ENCODE data around the gene CHST11.
"Not testable (repeated sequence)": the region's sequence is repeated elsewhere in the genome, so short reads cannot be mapped to it uniquely, and the experiment has no call there.

The CHST11 gene

DNA sequence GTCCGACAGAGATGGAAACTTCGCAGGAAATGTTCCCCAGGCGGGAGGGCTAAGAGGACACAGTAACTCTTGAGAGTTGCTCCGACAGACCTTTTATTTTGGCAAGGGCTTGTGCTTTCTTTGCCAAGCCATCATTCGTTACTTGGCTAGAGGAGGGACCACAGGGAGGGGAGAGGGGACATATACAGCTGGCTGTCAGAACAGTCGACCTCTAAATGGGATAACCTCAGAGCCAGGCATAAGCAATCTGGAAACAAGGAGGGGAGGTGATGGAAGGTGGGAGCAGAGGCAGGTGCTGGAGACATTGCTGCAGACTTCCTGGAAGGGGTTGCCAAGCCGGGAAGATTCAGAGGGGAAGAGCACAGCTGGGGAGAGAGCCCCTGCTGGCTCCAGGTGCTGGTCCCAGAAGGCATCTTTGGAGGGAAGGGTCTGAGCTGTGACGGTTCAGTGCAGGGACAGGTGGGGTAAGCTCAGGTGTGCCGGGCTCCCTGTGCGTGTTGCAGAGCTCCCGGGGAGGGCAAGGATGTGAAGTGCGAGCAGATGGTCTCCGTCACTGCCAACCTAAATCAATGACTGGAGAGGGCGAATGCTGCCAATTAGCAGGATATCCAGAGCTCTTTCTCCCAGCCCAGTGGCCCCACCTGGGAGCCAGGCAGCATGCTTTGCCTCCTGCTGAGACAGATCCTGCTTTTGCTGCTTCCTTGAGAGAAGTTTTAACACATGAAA is 50.1 kb downstream of the CHST11 start:
- DNase-seq, result no peak

DNA sequence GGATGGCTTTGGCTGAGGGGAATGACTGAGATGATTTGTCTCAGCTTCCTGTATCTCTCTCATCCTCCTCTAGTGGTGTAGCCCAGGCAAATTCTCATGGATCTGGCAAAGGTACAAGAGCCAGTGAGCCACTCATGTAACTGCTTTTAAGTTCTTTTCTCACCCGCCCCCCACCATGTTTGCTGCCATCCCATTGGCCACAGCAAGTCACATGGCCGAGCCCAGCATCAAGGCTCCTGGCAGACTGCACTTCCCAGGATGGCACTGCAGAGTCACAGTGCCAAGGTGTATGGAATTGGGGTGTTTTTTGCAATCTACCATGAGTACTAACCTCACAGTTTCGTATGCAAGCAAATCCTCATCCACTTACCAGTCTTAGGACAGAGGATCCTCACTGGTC is 50.9 kb downstream of the CHST11 start:
- no peak for DNase-seq

DNA sequence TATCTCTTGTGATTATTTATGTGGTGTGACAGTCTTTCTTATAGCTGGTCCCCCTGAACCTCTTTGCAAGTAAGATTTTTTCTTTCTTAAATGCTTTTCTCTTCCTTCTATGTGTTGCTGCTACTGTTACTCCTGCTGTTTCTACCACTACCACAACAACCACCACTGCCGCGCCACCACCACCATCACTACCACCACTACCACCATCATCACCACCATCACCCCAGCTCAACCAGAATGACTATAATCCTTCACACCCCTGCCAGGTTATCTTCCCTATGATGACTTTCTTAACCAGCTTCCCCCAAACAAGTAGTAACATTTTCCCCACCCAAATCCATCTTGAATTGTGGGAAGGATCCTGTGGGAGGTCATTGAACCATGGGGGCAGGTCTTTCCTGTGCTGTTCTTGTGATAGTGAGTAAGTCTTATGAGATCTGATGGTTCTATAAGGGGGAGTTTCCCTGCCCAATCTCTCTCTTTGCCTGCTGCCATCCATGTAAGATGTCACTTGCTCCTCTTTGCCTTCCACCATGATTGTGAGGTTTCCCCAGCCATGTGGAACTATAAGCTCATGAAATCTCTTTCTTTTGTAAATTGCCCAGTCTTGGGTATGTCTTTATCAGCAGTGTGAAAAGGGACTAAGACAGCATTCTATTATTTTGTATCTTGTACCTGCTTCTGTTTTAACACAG is 52.2 kb downstream of the CHST11 start:
- no peak for DNase-seq

DNA sequence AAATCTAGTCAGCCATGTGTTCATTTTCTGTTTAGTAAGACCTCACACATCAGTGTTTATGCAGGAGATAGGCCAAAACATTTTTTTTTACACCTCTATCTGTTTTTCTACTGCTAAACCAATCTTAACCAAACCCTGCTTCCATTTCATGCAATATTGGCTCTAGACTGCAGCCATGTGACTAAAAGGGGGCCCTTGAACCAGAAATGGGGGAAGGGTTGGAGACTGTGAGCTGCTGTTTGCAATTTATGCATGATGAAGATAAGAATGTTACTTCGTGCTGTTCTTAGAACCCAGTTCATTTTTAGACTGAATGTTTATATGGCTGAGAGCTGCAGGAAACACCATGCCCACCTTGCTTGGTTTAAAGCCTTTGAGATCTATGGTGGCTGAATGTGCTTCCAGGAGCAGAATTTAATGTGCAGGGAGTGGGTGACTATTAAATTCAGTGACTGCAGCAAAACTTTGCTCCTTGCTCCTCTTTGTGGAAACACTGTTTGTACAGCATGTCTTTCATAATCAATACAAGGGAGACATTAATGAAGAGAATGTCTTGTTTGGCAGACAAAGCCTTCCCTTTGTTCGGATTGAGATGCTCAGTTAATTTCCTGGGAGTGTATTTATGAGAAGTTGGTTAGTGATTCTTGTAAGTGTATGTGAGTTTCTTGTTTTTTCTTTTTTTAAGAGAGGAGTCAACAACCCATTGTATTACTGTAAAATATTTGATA is 53.6 kb downstream of the CHST11 start:
- DNase-seq, result no peak

DNA sequence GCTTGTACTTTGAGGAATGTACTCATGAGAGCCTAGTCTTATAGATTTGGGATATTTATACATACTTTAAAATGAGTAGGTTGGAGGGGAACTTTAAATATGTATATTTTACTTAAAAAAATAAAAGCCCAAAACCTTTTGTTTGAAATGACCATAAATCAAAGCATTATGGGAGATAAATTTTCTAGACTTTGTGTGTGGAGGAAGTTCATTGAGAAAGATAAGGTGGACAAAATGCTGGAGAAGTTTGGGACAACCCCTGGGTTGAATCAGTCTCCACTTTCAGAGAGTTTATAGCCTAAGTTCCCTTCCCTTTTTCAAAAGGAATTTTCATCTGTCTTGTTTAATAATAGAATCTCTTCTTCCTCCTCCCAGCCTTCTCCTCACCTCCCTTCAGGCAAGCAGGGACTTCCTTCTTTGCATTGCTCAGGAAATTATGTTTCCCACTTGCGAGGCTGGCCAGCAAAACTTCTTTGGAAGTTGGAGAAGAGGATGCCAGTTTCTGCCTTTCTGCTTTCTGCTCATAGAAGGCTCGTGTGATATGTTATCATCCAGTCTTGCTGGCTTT is 54.2 kb downstream of the CHST11 start:
- DNase-seq, result no peak

DNA sequence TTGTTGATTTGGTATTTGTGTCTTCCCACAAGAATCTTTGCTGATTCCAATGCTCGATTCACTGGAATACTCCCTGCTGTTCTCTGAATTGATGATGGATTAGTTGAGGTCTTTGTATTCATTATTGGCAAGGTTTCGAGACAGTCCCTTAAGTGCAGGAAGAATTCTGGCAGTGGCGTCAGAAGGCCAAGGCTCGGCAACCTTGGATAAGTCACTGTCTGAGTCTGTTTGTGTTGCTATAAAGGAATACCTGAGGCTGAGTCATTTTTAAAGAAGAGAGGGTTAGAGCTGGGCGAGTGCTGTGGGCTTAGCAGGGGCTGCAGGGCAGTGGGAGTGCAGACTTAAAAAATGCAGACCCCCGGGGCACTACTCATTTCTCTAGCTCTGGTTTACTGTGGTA is 56.9 kb downstream of the CHST11 start:
- no peak for DNase-seq

DNA sequence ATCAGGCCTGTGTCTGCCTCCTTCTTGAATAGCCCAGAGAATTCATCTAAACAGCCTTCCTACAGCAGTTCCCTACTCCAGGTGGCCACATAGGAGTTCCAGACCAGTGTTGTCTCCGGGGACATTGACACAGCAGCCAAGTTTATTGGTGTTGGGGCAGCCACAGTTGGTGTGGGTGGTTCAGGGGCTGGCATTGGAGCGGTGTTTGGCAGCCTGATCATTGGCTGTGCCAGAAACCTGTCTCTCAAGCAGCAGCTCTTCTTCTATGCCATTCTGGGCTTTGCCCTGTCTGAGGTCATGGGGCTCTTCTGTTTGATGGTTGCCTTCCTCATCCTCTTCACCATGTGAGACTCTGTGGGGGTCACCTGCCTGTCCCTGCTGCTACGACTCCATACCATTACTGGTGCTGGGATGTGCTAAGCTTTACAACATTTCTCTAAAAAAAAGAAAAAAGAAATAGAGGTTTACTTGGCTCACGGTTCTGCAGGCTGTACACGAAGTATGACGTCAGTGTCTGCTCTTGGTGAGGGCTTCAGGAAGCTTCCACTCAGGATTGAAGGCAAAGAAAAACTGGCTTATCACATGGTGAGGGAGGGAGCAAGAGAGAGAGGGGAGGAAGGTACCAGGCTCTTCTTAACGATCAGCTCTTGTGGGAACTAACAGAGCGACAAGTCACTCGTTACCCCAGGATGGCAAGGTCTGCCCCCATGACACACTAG is 57.5 kb downstream of the CHST11 start:
- no peak for DNase-seq

DNA sequence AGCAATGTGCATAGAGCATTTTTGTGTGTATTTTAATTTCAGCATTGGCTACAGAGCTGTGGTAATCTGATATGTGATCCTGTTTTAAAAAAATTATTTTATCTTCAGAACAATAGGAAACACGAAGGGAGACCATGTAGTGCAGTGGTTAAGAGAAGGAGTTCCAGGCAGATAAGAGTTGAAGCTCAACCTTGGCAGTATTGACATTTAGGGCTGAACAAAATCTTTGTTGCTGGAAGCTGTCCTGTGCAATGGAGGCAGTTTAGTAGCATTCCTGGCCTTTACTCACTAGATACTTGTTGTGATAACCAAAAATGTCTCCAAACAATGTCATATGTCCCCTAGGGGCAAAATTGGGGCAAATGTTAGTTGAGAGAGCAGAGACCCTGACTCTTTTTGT is 59.2 kb downstream of the CHST11 start:
- DNase-seq, result no peak

DNA sequence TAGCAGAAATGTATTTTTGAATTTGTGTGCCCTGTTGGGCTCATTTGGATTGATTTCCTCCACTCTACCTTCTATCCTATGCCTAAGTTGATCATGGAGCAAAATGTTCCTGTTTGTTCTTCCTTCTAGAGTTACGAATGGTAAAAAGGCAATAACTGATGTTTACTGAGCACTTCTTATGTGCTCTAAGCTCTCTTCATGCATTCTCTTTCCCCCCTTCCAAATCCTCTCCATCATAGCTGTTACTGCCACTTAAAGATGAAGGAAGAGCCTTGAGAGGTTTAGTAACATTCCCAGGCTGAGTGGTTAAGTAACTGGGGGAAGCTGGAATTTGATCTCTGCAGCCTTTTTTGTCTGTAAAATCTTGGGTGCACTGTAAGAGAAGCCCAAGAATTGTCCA is 60.1 kb downstream of the CHST11 start:
- DNase-seq, result no peak

DNA sequence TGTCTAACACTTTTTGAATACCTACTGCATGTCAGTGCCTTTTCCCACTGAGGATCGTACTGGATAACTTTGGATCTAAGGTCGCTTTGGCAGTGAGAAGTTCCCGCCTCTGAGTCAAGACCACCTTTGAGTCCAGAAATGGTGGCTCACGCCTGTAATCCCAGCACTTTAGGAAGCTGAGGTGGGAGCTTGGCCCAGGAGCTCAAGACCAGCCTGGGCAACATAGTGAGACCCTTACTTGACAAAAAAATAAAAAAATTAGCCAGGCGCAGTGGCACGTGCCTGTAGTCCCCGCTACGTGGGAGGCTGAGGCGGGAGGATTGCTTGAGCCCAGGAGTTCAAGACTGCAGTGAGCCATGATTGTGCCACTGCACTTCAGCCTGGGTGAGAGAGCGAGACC is 61.1 kb downstream of the CHST11 start:
- no peak for DNase-seq

DNA sequence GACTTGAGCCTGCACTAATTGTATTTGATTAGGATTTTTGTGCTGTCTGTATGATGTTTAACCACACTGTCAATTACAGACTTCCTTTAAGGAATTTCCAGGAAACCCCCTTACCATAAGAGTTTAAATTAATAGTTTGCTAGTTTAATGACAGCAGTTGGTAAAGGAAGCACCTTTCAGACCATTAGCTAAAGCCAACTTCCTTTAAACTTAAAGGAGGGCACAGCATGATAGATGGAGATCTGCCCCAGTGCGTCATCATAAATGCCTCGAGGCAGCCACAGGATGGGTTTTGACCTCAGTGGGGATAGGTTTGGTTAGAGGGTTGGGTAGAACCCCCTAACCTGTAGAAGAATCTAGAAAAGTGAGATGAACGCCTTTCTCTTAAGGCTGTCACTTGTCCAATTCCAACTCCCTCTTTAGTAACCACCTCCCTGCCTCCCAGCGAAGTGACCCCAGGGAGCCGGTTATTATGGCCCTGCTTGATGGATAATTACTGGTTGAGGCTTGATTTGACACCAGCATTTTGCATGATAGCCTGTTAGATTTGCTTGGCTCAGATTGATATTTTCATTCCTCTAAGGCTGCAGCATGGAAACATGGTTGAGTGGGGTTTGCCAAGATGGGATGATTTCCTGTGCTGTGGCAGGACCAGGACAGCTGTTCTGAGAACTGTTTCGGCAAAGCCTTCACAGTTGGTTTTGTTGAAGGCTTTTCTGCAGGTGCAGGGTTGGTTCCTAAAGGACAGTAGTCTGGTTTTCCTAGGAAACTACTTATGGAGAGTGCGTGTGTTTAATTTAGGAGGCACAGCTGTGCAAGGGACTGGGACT is 62.7 kb downstream of the CHST11 start:
- peak; percentile 32 for DNase-seq

DNA sequence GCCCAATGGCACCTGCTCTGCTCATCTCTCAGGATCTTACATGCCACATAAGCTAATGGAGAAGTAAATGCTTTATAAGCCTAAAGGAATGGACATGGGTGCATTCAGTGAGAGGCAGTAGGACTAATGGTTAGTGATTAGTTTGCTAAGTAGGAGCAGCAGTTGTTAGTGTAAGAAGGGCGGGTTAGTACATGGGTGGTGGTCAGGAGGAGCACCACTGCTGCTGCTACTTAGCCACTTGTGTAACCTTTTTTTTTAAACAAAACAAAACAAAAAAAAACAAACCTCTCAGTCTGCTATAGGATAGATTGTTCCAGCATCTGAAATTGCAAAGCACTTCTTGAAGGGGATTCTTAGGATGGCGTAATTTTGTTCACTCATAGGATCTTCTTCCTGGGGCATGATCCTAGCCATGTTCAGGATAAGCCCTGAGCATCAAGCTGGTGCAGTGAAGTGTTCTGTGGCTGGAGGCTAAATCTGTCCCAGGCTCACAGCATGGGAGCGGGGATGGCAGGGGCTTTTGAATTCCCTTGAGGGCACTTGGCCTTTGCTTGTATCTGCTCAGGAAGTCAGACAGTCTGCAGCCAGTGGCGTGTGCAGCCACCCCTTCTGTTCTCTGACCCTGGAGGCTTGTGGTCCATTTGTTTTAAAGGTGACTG is 63.6 kb downstream of the CHST11 start:
- DNase-seq, result no peak

DNA sequence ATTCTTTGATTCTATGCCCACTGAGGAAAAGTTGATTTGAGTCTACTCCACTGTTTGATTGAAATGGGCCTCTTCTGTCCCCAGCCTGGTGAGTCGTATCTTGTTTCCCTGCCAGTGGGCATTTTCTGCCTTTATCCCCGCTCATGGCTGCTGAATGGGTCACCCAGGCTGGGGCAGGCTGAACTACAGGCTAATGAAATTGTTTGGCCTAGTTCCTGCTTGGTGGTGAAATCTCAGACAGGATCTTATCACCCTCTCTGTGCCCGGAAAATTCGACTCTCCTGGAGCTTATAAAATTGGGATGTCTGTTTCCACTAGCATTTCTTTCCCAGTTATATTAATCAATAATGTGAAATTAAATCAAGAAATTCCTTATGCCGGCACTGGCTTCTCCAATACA is 65.0 kb downstream of the CHST11 start:
- DNase-seq, result no peak

DNA sequence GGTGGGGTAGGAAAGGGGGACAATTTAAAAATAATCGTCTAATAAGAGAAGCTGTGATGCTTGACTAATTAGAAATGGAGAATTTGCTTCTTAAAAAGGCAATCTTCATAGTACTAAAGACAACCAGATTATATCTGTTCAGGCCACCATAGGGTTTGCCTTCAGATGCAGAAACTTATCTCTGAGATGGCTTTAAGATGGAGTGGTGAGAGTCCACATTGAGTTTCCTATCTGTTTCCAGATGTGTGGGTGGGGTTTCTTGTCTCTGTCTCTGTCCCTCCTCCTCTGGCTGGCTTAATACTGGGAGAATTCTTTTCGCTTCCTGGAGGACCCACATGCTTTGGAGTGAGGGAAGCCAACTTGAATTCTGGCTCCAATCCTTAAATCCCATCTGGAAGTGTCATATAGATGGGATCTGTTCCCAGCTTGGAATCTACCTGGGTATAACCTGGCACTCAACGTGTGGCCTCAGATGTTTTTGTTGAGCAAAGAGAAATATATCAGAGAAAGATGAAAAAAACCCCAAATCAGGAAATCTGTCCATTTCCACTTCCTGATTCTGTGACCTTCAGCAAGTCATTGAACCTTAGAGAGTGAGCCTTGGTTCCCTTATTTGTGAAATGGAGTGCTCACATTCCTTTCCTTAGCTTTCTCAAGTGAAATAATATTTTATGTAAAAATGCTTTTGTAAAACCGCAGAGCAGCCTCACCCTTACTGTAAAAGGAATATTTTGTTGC is 66.4 kb downstream of the CHST11 start:
- DNase-seq, result no peak

DNA sequence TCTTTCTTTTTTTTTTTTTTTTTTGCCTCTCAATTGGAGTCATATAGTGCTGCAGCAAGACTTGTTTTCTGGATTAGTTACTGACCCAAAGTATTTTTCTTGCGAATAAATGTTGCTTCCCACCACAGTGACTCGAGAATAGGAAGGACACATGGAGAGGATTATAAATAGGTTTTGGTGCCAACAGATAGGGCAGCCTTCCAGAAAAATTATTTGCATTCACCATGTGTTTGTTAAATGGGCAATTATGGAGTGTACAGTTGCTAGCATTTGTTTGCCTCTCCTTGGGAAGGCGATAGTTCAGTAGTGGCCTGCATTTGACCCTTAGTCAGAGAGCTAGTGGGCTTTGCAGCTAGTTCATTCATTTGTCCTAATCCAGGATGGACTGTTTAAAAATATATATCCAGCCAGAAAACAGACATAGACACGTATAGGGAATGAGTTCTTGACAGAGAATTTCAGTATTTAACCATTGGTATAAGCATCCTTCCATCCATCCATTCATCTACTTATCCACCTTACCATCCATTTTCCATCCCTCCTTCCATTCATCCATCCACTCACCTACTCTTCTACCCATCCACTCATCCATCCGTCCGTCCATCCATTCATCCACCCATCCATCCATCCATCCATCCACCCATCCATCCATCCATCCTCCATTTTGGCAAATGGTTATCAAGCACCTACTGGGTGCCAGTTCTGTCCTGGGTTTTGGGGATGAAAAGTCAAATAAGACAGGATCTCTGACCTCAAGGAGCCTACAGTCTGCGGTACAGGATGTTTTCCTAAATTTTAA is 67.5 kb downstream of the CHST11 start:
- DNase-seq, result no peak

DNA sequence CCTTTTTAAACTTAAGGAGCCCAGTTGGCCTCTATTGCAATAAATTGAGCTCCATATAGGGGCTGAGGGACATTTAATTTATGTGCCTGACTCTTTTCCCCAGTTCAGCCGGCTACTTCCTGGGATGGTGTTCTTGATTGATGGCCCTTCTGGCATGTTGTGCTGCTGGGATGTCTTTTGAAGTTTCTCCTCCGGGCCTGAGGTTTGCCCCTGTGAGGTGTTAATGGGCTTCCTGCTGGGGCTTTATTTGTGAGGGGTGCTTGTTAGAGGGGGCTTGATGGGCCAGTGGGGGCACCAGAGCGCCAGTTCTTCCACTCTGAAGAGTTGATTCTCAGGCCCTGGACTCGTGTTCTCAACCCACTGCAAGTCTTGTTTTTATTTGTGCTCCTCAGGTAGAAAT is 69.6 kb downstream of the CHST11 start:
- DNase-seq, result no peak

DNA sequence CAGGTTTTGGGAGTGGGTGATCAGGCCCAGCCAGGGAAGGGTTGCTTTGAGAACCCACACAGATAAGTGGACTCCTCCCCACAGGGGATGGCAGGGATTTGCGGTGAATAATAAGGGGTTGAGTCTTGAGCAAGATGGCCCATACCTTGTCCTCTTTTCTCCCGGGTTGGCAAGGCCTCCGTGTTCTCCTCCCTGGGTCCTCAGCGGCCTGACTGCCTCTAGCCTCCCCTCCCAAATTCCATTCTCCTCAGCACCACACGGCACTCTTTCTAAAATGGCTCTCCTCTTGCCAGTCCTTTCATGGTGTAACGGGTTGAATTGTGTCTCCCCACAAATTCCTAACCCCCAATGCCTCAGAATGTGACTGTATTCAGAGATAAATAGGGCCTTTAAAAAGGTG is 70.0 kb downstream of the CHST11 start:
- no peak for DNase-seq

DNA sequence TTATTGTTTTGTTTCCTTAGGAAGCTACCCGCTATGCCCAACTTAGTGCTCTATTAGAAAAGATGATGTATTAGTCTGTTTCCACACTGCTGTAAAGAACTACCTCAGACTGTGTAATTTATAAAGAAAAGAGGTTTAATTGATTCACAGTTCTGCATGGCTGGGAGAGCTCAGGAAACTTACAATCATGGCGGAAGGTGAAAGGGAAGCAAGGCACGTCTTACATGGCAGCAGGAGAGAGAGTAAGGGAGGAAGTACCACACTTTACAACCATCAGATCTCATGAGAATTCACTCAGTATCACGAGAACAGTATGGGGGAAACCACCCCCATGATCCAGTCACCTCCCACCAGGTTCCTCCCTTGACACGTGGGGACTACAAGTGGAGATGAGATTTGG is 70.9 kb downstream of the CHST11 start:
- not testable (repeated sequence) for DNase-seq

DNA sequence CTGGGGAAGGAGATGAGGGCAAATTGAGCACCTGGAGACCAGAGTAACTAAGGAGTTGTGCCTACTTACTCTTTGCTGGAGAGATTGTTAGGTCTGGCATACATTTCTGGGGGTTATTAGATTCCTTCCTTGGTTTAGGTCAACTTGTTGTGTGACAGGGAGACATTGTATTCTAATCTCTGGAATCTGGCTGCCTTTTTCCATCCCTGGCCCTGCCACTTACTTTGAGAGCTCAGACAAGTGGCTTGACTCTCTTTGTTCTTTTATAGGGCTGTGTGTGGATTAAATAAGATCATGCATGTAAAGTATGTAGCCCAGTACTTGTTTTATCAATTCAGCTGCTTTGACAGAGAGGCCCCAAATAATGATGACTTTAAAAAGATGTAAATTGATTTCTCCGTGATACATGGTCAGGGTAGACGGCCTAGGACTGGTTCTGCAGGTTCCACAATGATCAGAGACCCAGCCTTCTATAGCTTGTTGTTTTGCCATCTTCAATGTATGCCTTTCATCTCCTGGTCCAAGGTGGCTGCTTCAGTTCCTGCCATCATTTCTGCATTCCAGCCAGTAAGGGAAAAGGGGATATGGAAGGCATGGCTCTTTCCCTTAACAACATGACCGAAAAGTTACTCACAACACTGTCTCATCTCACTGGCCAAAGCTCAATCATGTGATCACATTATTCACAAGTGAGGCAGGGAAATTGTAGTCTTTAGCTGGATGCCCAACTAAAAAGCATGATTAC is 72.6 kb downstream of the CHST11 start:
- no peak for DNase-seq
